ENCODE results near the gene TRERF1.
"Not testable (repeated sequence)": the region's sequence is repeated elsewhere in the genome, so short reads cannot be mapped to it uniquely, and the experiment has no call there.

TRERF1 gene

DNA sequence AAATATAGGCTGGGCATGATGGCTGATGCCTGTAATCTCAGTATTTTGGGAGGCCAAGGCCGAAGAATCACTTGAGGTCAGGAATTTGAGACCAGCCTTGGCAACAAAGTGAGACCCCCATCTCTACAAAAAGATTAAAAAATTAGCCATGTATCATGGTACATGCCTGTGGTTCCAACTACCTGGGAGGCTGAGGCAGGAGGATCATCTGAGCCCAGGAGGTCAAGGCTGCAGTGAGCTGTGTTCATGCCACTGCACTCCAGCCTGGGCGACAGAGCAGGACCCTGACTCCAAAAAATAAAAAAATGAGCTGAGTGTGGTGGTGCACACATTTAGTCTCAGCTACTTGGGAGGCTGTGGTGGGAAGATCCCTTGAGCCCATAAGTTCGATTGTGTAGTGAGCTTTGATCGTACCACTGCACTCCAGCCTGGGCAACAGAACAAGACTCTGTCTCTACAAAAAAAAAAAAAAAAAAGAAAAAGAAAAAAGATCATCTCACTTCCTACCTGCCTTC lies 246.9 kb downstream of the TRERF1 start:
- DNase-seq (ENCODE audit: low read depth), result no peak
- TF ChIP-seq, protein P1, sequence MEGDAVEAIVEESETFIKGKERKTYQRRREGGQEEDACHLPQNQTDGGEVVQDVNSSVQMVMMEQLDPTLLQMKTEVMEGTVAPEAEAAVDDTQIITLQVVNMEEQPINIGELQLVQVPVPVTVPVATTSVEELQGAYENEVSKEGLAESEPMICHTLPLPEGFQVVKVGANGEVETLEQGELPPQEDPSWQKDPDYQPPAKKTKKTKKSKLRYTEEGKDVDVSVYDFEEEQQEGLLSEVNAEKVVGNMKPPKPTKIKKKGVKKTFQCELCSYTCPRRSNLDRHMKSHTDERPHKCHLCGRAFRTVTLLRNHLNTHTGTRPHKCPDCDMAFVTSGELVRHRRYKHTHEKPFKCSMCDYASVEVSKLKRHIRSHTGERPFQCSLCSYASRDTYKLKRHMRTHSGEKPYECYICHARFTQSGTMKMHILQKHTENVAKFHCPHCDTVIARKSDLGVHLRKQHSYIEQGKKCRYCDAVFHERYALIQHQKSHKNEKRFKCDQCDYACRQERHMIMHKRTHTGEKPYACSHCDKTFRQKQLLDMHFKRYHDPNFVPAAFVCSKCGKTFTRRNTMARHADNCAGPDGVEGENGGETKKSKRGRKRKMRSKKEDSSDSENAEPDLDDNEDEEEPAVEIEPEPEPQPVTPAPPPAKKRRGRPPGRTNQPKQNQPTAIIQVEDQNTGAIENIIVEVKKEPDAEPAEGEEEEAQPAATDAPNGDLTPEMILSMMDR (IDR thresholded peaks at IDR 0.05; ENCODE audit: insufficient read depth, low read depth, low read length, missing control alignments), result no peak
- no peak overlapping the region for H3K4me3 ChIP-seq (ENCODE audit: low read depth, low read length)

DNA sequence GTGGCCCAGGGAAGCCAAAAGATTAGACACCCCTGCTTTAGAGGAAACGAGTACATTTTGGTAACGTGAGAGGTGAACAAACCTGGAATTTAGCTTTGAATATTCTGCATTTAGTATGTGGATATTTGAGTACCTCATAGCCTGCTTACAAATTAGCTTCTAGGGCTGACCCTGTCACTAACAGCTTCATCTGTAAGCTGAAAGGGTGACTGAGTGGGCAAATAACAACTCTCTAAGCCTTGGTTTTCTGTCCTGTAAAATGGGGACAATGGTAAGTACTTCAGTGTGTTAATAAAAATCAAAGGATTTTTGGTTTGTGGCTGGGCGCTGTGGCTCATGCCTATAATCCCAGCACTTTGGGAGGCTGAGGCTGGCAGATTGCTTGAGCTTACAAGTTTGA lies 248.5 kb downstream of the TRERF1 start:
- H3K4me3 ChIP-seq (ENCODE audit: low read depth, low read length), result no peak overlapping the region
- TF ChIP-seq, protein P1 (IDR thresholded peaks at IDR 0.05; ENCODE audit: insufficient read depth, low read depth, low read length, missing control alignments), result no peak
- DNase-seq (ENCODE audit: low read depth), result no peak

DNA sequence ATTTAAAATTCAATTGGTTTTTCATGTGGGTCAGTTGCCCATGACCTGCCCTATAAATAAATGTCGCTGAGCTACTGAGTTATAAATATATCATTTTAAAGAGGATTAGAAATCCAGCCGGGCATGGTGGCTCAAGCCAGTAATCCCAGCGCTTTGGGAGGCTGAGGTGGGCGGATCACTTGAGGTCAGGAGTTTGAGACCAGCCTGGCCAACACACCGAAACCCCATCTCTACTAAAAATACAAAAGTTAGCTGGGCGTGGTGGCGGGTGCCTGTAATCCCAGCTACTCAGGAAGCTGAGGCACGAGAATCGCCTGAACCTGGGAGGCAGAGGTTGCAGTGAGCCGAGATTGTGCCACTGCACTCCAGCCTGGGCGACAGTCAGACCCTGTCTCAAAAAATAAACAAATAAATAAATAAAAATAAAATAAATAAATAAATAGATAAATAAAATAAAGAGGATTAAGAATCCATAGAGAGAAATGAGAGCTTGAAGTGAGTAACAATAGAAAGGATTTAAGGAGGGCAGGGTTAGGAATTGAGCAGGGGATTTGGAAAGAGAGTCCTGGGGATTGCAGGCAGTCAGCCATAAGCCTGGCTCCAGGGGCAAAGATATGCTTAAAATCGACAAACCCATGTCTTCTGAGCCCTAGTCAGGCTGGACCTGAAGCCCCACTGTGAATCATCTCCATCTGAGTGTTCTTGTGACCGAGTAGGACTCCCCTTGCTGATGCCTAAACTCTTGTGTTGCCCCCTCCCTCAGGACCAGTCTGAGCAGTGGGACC lies 249.4 kb downstream of the TRERF1 start:
- not testable (repeated sequence) for H3K4me3 ChIP-seq (ENCODE audit: low read depth, low read length); DNase-seq (ENCODE audit: low read depth)

DNA sequence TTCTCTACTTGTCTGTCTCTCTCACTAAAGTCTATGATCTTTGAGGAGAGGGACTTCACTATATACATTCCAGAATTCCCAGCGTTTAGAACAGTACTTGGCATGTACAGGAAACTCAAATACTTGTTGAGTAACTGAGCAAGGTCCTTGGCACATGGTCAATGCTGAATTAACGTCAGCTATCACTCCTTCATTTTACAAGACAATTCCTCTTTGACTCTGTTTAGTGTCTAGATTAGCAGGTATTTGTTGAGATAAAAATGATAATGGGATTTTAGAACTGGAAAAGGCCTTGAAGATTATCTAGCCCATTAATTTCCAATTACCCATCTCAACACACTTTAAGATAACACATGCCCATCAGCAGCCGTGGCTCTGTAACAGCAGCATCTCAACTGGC lies 250.3 kb downstream of the TRERF1 start:
- no peak for DNase-seq (ENCODE audit: low read depth)
- TF ChIP-seq, protein P1 (IDR thresholded peaks at IDR 0.05; ENCODE audit: insufficient read depth, low read depth, low read length, missing control alignments), result no peak

DNA sequence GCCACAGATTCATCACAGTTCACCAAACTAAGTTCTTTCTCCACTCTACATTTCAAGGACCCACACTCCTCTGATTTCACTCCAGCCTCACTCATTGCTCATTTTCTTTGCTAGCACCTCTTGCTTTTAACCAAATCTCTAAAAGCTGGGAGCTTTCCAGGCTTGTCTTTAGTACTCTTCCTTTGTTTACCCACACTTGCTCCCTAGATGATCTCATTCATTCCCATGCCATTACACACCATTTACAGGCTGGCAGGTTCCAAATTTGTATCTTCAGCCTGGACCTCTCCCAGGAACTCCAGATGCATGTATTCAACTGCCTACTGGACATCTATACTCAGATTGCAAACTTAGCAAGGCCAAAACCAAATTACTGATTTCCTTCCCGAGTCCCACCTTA lies 251.7 kb downstream of the TRERF1 start:
- TF ChIP-seq, protein P1 (IDR thresholded peaks at IDR 0.05; ENCODE audit: insufficient read depth, low read depth, low read length, missing control alignments), result no peak
- no peak for DNase-seq (ENCODE audit: low read depth)

More for the DNA sequence above, 250.3 kb downstream of the TRERF1 start:
- no peak overlapping the region for H3K4me3 ChIP-seq (ENCODE audit: low read depth, low read length)

DNA sequence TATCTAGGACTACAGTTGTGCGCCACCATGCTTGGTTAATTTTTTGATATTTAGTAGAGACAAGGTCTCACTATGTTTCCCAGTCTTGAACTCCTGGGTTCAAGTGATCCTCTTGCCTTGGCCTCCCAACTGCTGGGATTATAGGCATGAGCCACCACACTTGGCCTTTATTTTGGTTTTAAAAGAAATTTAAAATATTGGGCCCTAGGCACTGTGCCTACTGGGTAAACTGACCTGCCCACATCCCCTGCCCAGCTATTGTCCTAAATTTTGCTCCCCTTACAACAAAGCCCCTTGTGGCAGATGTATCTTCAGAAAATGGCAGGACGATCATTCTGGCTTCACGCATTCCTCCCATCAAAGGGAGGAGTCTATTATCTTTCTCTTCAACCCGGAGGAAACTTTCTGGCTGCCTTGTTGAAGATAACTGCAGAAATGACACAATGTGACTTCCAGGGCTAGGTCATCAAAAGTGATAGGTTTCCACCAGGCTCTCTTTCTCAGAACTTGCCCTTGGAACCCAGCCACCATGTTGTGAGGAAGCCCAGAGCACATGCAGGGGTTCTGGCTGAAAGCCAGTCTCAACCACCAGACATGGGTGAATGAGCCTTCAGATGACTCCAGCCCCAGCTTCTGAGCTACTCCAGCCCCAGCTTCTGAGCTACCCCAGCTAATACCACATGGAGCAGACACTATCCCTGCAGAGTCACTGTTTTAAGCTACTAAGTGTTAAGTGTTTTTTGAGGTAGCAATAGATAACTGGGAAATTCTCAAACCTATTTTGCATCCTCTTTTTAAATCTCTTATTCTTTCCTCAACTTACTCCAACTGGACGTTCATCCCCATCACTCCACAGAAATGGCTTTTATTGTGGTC lies 252.4 kb downstream of the TRERF1 start:
- TF ChIP-seq, protein P1 (IDR thresholded peaks at IDR 0.05; ENCODE audit: insufficient read depth, low read depth, low read length, missing control alignments), result no peak
- peak; percentile 28 for DNase-seq (ENCODE audit: low read depth)
- H3K4me3 ChIP-seq (ENCODE audit: low read depth, low read length), result no peak overlapping the region

More for the DNA sequence above, 251.7 kb downstream of the TRERF1 start:
- no peak overlapping the region for H3K4me3 ChIP-seq (ENCODE audit: low read depth, low read length)
